NCI-H526 treated with DMSO at 0.1 percent for 48 hours (cell line): ENCODE data around the gene CDCA3.
"Not testable (repeated sequence)": the region's sequence is repeated elsewhere in the genome, so short reads cannot be mapped to it uniquely, and the experiment has no call there.

ENCODE experiments used
- DNase-seq: peaks from one replicate; lab custom pipeline; 2025; lab: John Stamatoyannopoulos, UW

The CDCA3 gene

GRCh38 chr12:6872073-6873048, 21.3 kb upstream of the CDCA3 start:
- no peak for DNase-seq

- peak; percentile 21 for DNase-seq
These were observed 20.2 kb upstream of the CDCA3 start for GRCh38 chr12:6871052-6871957.

GRCh38 chr12:6870304-6870703, 19.2 kb upstream of the CDCA3 start:
- not testable (repeated sequence) for DNase-seq

- peak; percentile 64 for DNase-seq
These were observed 18.2 kb upstream of the CDCA3 start for GRCh38 chr12:6869049-6870021.

- DNase-seq = no peak
These were observed 17.3 kb upstream of the CDCA3 start for GRCh38 chr12:6868211-6869048.

GRCh38 chr12:6867413-6868210, 16.5 kb upstream of the CDCA3 start, which contains the start of gene TPI1:
Gene TPI1, plus strand, starts transcription at chr12:6867531. Its CDS starts 36 bp downstream, at chr12:6867567.
- peak; percentile 69 for DNase-seq

- DNase-seq = no peak
These were observed 15.9 kb upstream of the CDCA3 start for GRCh38 chr12:6866920-6867412.

GRCh38 chr12:6866163-6866919, 15.3 kb upstream of the CDCA3 start:
- no peak for DNase-seq

GRCh38 chr12:6865307-6865706, 14.2 kb upstream of the CDCA3 start:
- not testable (repeated sequence) for DNase-seq

GRCh38 chr12:6863586-6864321, 12.7 kb upstream of the CDCA3 start:
- DNase-seq = no peak

GRCh38 chr12:6863033-6863432, 11.9 kb upstream of the CDCA3 start:
- no peak for DNase-seq

GRCh38 chr12:6861391-6861790, 10.3 kb upstream of the CDCA3 start:
- DNase-seq = no peak

GRCh38 chr12:6860942-6861341, 9.9 kb upstream of the CDCA3 start:
- no peak for DNase-seq

GRCh38 chr12:6860116-6860515, 9.0 kb upstream of the CDCA3 start:
- DNase-seq = no peak

GRCh38 chr12:6858799-6859198, 7.7 kb upstream of the CDCA3 start:
- DNase-seq = no peak

GRCh38 chr12:6855322-6855721, 4.2 kb upstream of the CDCA3 start:
- no peak for DNase-seq

- DNase-seq = no peak
These were observed 3.0 kb upstream of the CDCA3 start for GRCh38 chr12:6854036-6854435.

- DNase-seq = no peak
These were observed 2.5 kb upstream of the CDCA3 start for GRCh38 chr12:6853626-6854025.
